ENCODE results near the gene ARAP1.

Gene ARAP1

DNA sequence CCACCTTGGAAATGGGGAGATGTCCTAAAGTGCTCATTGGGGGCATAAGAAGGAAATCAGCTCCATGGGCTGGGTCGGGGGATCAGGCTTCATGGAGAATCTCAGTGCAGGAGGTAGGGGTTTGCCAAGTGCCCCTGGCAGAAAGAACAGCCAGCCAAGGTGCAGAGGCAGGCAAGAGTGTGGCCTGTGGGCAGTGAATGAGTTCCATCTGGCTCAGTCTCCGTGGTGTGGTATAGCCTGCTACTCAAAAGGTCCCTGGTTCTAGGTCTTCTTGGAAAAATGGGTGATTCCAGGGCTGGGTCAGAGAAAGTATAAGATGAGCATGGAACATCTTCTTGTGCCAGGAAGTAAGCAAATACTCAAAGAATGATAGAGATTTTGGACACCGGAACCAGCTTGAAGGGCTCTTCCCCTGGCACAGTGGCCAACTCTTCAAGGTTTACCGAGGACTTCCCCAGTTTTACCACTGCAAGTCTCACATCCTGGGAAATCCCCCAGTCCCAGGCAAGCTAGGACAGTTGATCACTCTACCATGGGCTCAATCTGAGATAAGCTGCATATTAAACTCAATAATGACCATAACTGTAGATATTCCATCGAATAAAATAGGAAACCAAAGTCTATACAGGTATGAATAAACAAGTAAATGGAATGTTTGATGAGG, 10.6 kb upstream of the ARAP1 start:
- DNase-seq (ENCODE audit: low read depth) = no peak

GRCh38 chr11:72760539-72761405, 8.6 kb upstream of the ARAP1 start:
- DNase-seq (ENCODE audit: low read depth) = no peak

DNA sequence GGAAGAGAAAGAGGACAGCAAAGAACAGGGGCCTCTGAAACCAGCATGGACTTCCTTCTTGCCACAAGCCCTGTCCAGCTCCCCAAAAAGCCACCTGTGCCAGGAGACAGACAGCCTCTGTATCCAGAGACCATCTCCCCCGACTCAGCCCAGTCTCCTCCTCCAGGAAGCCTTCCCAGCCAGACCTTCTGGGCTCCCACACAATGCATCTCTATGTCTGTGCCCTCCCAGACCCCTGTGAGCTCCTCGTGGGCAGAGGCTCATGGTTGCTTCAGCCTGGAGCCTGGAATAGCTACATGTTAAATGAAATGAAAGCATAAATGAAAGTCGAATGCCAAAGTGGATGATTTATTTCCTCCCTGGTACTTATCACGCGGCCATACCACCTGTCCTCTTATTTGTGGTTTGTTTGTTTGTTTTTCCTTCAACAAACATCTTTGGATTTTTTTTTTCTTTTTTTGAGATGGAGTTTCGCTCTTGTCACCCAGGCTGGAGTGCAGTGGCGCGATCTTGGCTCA, 7.3 kb upstream of the ARAP1 start:
- DNase-seq (ENCODE audit: low read depth) = no peak

DNA sequence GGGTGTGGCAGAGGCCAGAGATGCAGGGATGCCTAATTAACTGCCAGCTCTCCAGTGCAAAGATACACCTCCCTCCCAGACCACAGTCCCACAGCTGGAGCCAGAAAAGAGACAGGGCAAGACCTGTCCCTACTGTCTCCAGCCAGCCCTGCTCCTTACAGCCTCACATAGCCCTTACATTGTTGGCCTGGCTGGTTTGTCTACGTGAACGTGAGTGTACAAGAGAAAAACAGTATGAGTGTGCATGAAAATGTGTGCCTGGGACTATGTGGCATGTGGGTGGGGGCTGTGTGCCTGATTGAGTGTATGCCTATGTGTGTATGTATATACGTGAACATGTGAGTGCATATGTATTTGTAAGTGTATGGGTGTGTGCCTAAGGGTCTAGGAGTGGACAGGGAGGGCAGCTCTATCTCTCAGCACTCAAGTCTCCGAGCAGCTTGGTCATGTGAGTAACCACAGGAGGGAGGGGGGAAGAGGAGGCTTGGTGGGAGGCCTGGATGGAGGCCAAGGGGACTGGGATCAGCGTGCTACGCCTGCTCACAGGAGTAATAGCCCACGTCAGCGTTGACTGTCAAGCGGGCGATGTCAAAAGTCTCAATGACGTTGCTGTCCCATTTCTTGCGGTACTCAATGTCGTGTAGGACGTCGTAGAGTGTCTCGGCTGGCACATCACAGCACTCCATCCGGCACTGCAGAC, 6.6 kb upstream of the ARAP1 start:
- DNase-seq (ENCODE audit: low read depth) = no peak

DNA sequence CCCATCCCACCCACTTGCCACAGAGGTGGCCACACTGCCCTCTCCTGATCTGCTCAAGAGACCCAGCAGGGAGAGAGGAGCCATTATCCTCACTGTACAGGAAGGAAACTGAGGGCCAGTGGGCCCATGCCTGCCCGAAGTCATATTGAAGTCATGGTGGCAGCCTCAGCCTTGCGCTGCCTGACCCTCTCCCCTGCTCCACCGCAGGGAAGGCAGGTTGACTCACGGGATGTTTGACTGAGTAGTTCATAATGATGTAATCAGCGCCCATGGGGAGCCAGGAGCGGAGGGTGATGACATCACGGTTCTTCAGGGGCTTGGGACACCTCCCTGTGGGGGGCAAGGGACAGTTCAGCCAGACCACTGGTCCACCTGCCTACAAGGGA, 6.1 kb upstream of the ARAP1 start:
- no peak for DNase-seq (ENCODE audit: low read depth)

- no peak for DNase-seq (ENCODE audit: low read depth)
Observed at GRCh38 chr11:72755713-72756285, 3.6 kb upstream of the ARAP1 start.

GRCh38 chr11:72754544-72755155, 2.4 kb upstream of the ARAP1 start:
- no peak for DNase-seq (ENCODE audit: low read depth)

DNA sequence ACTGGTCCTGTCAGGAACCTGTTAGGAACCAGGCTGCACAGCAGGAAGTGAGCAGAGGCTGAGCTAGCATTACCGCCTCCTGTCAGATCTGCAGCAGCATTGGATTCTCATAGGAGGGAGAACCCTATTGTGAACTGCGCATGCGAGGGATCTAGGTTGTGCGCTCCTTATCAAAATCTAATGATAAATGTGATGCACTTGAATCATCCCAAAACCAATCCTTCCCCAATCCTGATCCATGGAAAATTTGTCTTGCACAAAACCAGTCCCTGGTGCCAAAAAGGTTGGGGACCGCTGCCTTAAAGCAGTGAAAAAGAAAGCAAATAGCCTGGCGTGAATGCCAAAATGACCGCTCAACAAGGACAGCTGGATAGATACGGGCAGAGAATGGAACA, 1.9 kb upstream of the ARAP1 start:
- DNase-seq (ENCODE audit: low read depth) = no peak

GRCh38 chr11:72753341-72754148, 1.3 kb upstream of the ARAP1 start:
- no peak for DNase-seq (ENCODE audit: low read depth)

- DNase-seq (ENCODE audit: low read depth) = no peak
Observed at GRCh38 chr11:72751116-72752087, 806 bp downstream of the ARAP1 start.

GRCh38 chr11:72750556-72751115, 1.6 kb downstream of the ARAP1 start:
- no peak for DNase-seq (ENCODE audit: low read depth)

DNA sequence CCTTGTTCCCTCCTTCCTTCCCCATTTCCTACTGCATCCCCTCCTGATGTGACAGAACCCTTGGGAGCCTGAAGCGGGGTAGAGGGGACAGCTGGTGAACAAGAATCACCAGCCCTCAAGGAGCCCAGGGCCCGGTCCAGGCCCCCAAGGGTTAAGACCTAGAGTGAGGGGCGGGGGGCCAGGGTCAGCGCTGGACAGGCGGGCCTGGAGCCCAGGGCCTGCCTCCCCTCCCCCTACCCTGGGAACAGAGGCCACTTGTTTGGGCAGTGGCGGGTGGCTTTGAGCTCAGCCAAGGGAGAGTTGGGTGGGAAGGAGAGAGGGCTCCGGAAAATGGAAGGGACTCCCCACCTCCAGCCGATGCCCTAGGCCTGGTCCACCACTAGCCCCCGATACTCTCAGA, 2.1 kb downstream of the ARAP1 start:
- DNase-seq (ENCODE audit: low read depth) = no peak

DNA sequence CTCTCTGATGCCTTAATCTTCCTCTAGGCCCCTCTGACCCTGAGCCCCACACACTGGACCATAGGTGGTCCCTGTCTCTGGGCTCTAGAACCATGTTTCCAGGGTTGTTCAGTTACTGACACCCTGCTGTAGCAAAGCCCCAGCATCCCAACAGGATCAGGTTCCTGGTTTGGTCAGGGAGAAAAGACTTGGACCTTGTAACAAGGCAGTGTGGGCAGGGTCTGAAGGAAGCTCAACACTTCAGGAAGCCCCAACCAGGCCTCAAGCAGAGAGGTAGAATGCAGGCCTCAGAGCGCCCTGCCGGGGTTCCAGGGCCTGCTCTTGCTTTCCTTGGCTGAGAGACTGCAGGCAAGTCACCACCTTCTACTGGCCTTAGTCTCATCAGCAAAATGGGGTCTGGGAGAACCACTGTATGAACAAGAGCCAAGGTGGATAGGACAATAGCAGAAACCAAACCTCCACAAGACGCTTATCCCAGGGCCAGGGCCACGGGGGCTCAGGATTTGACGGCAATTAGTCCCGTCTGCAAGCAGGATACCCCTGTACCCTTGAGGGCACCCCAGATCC, 4.8 kb downstream of the ARAP1 start:
- no peak for DNase-seq (ENCODE audit: low read depth)

DNA sequence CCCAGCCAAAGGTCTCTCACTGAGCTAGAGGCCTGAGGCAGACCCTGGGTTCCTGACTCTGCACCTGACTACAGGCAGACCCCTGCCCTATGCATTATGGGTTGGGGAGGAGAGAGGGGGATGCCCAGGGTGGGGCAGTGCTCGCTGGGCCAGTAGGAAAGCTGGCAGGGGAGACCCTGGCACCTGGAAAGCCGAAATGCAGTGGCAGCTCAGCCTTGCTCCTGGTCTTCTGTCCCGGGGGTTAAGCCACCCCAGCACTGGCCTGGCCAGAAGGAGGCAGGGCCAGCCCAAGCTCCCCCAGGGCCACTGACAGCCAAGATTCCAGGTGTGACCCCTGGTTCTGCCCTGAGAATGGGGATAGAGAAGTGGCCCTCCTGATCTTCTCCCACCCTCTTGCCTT, 5.4 kb downstream of the ARAP1 start:
- DNase-seq (ENCODE audit: low read depth) = no peak

- no peak for DNase-seq (ENCODE audit: low read depth)
Observed at GRCh38 chr11:72745925-72746550, 6.2 kb downstream of the ARAP1 start.

DNA sequence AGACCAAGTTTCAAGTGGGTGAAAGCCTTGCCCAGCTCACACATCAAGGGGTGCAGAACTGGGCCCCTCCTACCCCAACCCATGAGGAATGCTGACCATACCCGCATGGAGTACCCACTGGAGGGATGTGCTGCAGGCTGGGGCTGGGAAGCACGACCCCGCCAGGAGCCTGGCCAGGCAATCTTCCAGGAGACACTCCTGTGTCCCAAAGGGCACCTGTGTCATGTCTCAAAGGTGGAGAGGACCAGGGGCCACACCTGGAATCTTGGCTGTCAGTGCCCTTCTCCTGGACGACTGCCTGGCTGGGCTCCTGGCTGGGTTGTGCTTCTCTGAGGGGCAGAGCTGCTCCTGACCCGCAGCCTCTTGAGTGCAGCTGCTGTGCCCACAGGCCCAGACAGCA, 6.7 kb downstream of the ARAP1 start:
- DNase-seq (ENCODE audit: low read depth) = no peak

DNA sequence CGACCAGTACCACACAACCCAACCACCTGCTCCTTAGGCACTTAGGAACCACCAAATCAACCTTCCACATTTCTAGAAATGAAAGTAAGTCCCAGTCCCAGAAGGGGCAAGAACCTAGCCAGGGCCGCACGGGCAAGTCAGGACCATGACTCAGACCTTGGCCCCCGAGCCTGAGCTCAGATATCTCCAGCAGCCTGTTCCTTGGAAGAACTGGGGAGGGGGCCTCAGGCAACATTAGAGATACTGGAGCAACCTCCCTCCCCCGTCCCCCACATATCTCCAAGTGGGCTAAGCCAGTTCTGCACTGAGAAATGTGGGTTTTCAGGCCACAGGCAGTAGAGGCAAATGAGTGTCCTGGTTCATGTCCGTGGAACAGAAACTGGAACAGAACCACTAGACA, 7.7 kb downstream of the ARAP1 start:
- no peak for DNase-seq (ENCODE audit: low read depth)

GRCh38 chr11:72743321-72744221, 8.6 kb downstream of the ARAP1 start:
- DNase-seq (ENCODE audit: low read depth) = no peak

Data from CMK (cell line).